HAP-1 (cell line): ENCODE measurements around the gene CERS6.

ENCODE experiments used
- DNase-seq, 2 experiments: peaks; one replicate each; pipeline ENCODE4 v3.0.0-alpha.2; 2016 to 2020; ENCODE audit warnings: low spot score in 2 of 2
- H3K27me3 ChIP-seq: fragments of 250-450 bp; sonication (Bioruptor Pico); 2 replicates; pipeline ENCODE4 v1.5.1; 2020; ENCODE audit warnings: low read depth, mild to moderate bottlenecking, moderate library complexity
- H3K36me3 ChIP-seq: fragments of 250-450 bp; sonication (Bioruptor Pico); replicated peaks from 2 replicates; pipeline ENCODE4 v1.5.1; 2020; ENCODE audit warnings: mild to moderate bottlenecking
- H3K4me1 ChIP-seq: fragments of 250-450 bp; sonication (Bioruptor Pico); 2 replicates; pipeline ENCODE4 v1.5.1; 2020; ENCODE audit warnings: mild to moderate bottlenecking
- H3K4me3 ChIP-seq: fragments of 250-450 bp; sonication (Bioruptor Pico); 2 replicates; pipeline ENCODE4 v1.5.1; 2020; ENCODE audit warnings: mild to moderate bottlenecking, moderate library complexity
- H3K9me3 ChIP-seq: fragments of 250-450 bp; sonication (Bioruptor Pico); 2 replicates; pipeline ENCODE4 v1.5.1; 2020; ENCODE audit warnings: mild to moderate bottlenecking, moderate library complexity
- in situ Hi-C: fragments of 300-500 bp; cut with MboI; formaldehyde crosslinking; loops from 3 replicates; pipeline ENCODE4 v1.14.3; 2020; ENCODE audit warnings: low sequenced_read_pairs, inconsistent platforms, mixed read lengths

The CERS6 gene

DNA sequence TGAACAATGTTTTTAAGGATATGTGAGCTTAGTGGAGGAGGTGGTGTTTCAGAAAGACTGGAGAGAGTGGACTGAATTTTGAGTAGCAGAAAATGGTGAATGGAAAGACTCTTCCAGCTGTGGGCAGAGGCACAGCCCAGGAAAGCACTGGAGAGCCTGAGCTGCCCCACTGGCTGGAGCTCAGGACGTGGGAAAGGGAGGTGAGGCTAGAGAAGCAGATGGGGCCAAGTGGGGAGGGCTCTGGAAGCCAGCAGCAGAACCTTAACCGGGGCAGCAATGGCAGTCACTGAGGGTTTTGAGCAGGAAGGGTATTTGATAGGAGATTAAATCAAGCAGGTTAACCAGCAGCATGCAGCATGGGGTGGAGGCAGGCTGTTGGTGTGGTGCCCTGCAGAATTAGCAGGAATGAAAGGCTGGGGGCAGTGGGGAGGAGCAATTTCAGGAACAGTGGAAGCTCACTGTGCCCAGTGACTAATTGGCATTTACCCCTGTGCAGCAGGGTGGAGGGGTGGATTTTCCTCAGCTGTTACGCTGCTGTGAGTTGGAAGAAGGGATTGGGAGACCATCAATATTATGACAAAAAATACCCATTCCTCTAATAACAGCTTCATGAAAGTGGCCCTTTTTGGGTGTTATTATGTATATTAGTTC is 136.2 kb downstream of the CERS6 start:
- no peak for DNase-seq
- in situ Hi-C loops: no loop called here
- Histone ChIP-seq H3K4me1 (peaks cover 5% of the 10 kb centered on the region), H3K9me3 (no peaks in the 10 kb centered on the region), H3K36me3 (no peaks in the 10 kb centered on the region), H3K4me3 (no peak overlapping the region), H3K27me3 (no peaks in the 10 kb centered on the region)

DNA sequence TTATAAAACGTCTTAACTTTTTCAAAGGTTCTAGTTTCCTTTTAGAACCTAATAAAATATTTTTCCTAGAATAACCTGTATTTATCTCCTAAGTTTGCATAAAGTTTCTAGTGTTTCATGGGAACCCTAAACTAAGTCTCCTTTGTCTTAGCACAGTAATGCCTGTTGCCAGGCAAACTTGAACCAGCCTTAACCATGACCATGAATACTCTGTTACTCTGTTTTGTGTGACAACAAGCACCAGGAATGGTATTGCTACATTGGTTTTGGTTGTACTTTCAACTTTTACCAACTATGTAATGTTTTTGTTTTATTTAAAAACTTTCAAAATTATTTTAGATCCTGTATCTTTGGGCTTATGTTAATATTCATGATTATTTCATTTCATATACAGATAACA is 137.6 kb downstream of the CERS6 start:
- DNase-seq: no peak
- Histone ChIP-seq H3K36me3 (no peaks in the 10 kb centered on the region), H3K4me3 (no peak overlapping the region), H3K9me3 (no peaks in the 10 kb centered on the region), H3K4me1 (peaks cover 5% of the 10 kb centered on the region), H3K27me3 (no peaks in the 10 kb centered on the region)
- in situ Hi-C loops: no loop called here

DNA sequence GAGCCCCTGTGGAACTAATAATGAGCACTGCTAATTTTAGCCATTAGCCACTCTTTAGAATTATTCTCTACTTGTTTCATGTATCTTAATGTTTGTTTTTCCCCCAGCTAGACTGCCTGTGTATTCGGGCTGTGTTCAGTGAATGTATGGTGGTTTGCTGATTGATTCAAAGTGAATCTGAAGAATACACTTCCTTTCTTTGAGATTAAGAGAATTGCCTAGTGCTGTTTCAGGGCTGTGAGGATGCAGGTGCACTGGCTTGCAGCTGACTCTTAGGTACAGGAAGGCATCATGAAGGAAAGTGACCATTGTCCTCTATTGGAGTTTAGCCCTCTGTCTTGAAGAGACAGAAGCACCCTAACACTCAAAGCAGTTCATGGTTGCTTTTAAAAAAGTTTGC is 138.7 kb downstream of the CERS6 start:
- in situ Hi-C loops: no loop called here
- no peaks in the 10 kb centered on the region for H3K27me3 ChIP-seq
- no peaks in the 10 kb centered on the region for H3K36me3 ChIP-seq
- no peak for DNase-seq
- no peaks in the 10 kb centered on the region for H3K9me3 ChIP-seq
- H3K4me1 ChIP-seq: peaks cover 5% of the 10 kb centered on the region
- H3K4me3 ChIP-seq: no peak overlapping the region

DNA sequence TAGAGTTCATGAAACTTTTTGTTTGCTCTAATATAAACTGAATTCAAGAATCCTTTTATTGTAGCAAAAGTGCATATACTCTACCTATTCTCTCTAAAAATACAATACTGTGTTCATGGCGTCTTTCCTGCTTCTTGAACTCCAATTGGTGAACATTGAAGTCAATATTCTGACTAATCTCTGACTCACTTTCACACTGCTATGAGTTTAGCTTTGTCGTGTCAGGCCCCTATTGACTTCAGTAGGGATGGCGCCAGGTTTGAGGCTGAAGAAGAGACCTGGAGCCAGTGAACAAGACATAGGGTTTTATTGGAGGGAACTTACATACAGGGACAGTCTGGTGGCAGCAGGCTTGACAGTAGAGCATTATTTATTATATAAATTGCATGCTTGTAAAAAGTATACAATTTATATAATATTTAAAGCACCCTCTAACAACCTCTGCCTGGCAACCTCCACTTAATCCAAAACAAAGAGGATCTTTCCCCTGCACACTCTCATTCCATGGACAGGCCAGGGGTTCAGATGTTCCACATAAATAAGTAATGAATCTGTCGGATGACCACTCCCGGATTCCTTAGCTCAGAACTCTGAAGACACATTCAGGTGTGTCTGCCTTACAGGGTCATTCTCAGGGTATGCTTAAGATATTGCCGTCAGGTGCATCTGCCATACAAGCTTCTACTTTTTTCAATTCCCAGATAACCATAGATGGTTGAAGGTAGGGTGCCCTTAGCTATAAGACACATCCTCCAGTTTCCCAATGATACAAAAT is 141.0 kb downstream of the CERS6 start:
- Histone ChIP-seq H3K36me3 (no peaks in the 10 kb centered on the region), H3K4me3 (no peak overlapping the region), H3K4me1 (peaks cover 5% of the 10 kb centered on the region), H3K27me3 (no peaks in the 10 kb centered on the region), H3K9me3 (no peaks in the 10 kb centered on the region)
- DNase-seq: no peak
- in situ Hi-C loops: no loop called here

DNA sequence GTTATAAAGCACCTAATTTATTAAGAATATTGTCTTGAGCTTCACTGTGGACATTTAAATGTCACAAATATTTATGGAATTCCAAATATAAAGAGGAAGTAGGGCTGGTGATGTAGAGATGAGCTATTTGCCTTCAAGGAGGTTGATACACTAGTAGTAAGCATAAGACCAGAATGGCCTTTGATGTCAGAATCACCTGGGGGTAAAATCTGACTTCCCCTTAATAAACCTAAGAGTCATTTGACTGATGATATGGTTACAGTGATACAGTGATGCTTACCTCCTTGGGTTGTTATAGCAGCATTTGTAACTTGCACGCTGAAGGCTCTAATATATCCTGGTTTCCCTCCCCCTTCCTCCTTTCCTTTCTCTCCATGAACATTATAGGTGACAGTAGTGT is 143.7 kb downstream of the CERS6 start:
- Histone ChIP-seq H3K4me3 (no peak overlapping the region), H3K27me3 (no peaks in the 10 kb centered on the region), H3K9me3 (no peaks in the 10 kb centered on the region), H3K36me3 (no peaks in the 10 kb centered on the region), H3K4me1 (no peaks in the 10 kb centered on the region)
- no peak for DNase-seq
- in situ Hi-C loops: no loop called here

DNA sequence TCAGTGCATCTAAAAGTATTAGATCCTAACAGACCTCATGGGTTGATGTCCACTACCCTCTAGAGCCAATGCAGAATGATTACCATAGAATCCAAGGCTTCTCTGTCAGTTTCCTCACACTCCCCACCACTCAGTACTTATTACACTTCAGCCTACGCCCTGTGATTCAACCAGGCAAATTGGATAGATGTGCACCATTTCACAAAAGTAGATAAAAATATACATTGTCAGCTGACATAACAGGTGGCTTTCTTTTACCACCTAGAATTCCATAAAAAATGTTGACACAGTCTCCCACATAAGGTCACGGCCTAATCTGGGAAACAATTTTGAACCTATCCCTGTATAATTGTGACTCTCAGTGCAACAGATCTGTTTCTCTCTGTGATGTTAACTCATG is 144.9 kb downstream of the CERS6 start:
- in situ Hi-C loops: no loop called here
- H3K27me3 ChIP-seq: no peaks in the 10 kb centered on the region
- H3K36me3 ChIP-seq: no peaks in the 10 kb centered on the region
- peaks cover 4% of the 10 kb centered on the region; the same call in 1 of the 2 replicates for H3K9me3 ChIP-seq
- no peaks in the 10 kb centered on the region for H3K4me1 ChIP-seq
- no peak overlapping the region for H3K4me3 ChIP-seq
- DNase-seq: no peak

DNA sequence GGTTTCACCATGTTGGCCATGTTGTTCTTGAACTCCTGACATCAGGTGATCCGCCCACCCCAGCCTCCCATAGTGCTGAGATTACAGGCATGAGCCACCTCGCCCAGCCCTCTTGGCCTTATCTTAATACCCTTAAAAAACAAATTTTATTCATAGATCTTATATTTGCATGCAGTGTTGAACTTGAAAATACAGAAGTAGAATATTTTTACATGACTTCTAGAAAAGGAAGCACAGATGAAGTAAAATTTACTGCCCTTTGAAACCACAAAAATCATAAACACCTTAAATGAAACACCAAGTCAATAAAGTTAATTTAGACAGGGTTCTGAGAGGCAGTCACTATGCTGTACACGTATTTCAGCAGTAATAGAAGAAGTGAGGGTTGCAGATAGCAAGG is 145.7 kb downstream of the CERS6 start:
- DNase-seq: no peak
- no peaks in the 10 kb centered on the region for H3K27me3 ChIP-seq
- H3K9me3 ChIP-seq: peaks cover 4% of the 10 kb centered on the region; the same call in 1 of the 2 replicates
- no peak overlapping the region for H3K4me3 ChIP-seq
- no peaks in the 10 kb centered on the region for H3K36me3 ChIP-seq
- H3K4me1 ChIP-seq: no peaks in the 10 kb centered on the region
- in situ Hi-C loops: no loop called here

DNA sequence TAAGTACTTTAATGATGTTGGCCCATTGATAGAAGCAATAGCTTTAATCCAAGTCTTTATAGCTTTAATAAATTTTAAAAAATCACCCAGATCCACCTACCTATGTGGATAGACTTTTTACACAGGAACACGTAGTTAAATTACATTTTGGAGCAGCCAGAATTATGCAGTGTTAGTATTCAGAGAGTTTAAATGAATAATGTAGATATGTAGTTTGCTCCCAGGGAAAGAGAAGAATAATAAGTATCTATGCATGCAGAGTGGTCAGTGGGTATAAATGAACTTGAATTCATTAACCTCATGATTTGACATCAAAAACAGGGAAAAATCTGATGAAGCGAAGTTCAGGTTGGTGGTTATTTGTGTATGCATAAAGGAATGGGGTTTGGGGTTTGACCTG is 146.3 kb downstream of the CERS6 start:
- in situ Hi-C loops: no loop called here
- Histone ChIP-seq H3K36me3 (no peaks in the 10 kb centered on the region), H3K4me1 (no peaks in the 10 kb centered on the region), H3K27me3 (no peaks in the 10 kb centered on the region), H3K4me3 (no peak overlapping the region), H3K9me3 (peaks cover 4% of the 10 kb centered on the region; the same call in 1 of the 2 replicates)
- no peak for DNase-seq

DNA sequence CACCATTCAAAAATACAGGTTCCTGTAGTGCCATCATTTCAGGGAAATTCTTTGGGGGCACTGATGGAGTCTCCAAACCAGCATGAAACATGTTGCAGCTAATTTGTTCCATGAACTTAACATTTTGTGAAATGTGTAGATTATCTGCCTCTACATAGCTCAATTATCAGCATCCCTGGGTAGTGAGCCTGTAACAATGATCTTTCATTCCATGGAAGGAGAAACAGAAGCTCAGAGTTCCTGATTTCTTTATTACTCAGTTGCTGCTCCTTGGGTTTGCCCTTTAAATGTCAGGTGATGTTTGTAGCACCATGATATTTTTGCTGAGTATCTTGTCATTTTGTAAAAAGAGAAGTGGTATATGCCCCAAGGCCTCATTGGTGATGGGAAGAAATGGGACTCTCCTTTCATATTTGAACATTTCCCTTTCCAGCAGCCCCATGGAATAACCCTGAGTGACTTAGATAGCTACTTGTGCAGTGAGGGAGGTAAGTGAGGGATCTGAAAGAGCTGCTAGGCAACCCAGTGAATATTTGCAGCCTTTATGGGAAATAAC is 146.9 kb downstream of the CERS6 start:
- Histone ChIP-seq H3K4me3 (no peak overlapping the region), H3K27me3 (no peaks in the 10 kb centered on the region), H3K9me3 (peaks cover 4% of the 10 kb centered on the region; the same call in 1 of the 2 replicates), H3K36me3 (no peaks in the 10 kb centered on the region), H3K4me1 (no peaks in the 10 kb centered on the region)
- in situ Hi-C loops: no loop called here
- DNase-seq: no peak

DNA sequence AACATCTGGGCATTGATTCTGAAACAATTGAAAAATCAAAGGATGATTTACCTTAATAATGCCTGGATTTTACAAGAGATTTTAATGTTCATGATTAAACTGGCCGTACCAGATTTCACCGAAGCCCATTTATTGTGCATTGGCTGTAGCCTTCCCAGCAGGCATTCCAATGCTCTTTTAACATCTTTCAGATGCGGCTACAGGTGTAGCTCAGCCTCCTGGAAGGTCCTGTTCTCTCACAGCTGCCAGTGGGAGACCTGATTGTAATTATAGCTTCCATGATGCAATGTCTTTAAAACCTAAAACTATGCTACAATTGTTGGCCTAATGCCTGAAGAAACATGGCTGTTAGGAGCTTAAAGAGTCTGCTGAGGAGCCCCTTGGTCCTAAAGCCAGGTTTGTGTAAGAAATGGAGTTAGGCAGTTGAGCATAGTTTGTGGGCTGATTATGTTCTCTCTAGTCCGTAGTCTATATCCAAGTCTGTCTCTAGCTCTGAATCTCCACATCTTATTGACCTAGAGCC is 147.4 kb downstream of the CERS6 start:
- H3K9me3 ChIP-seq: peaks cover 4% of the 10 kb centered on the region; the same call in 1 of the 2 replicates
- no peak for DNase-seq
- no peak overlapping the region for H3K4me3 ChIP-seq
- H3K27me3 ChIP-seq: no peaks in the 10 kb centered on the region
- in situ Hi-C loops: no loop called here
- no peaks in the 10 kb centered on the region for H3K4me1 ChIP-seq
- no peaks in the 10 kb centered on the region for H3K36me3 ChIP-seq

DNA sequence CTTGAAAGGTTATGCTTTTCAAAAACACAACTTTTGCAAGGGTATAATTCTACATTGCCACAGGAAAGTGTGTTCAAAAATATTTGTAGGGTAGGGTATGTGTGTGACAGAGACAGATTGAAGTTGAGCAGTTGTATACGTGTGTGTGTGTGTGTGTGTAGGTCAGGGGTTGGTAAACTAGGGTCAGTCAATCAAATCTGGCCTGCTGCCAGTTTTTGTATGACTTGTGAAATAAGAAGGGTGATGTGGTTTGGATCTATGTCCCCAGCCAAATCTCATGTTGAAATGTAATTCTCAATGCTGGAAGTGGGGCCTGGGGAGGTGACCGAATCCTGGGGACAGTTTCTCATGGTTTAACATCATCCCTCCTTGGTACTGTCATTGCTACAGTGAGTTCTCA is 148.2 kb downstream of the CERS6 start:
- Histone ChIP-seq H3K27me3 (no peaks in the 10 kb centered on the region), H3K4me3 (no peak overlapping the region), H3K36me3 (no peaks in the 10 kb centered on the region), H3K4me1 (no peaks in the 10 kb centered on the region), H3K9me3 (peaks cover 4% of the 10 kb centered on the region; the same call in 1 of the 2 replicates)
- DNase-seq: no peak
- in situ Hi-C loops: no loop called here

DNA sequence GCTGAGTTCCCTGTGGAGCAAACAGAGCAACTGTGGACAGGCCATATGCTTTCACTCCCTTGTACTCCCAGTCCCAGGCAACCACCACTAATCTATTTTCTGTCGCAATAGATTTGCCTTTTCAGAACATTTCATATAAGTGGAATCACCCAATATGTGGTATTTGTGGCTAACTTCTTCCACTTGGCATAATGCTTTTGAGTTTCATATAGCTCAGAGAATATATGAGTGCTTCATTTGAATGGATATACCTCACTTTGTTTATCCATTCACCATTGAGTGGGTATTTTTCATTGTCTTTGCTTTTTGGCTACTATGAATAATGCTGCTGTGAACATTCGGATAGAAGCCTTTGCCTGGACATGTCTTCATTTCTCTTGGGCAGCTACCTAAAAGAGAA is 151.9 kb downstream of the CERS6 start:
- peaks cover 4% of the 10 kb centered on the region; the same call in 1 of the 2 replicates for H3K9me3 ChIP-seq
- in situ Hi-C loops: no loop called here
- no peaks in the 10 kb centered on the region for H3K36me3 ChIP-seq
- H3K4me3 ChIP-seq: no peak overlapping the region
- DNase-seq: no peak
- H3K4me1 ChIP-seq: no peaks in the 10 kb centered on the region
- no peaks in the 10 kb centered on the region for H3K27me3 ChIP-seq

DNA sequence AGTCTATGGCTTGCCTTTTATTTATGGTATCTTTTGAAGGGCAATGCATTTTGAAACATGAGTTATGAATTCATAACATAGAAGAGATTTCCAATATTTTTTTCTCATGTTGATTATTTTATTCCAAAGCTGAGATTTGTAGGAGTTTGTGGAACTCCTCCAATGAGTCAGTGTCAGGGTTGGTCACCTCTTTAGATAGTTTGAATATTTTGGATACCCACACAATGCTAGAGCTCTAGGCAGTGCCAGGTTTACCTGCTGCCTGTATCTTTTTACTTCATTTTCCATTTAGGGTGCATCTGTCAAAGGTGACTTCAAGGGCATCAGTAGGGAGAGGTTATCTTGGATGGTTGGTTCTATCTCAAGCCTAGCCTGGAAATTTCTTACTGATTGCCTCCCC is 152.7 kb downstream of the CERS6 start:
- in situ Hi-C loops: no loop called here
- H3K4me3 ChIP-seq: no peak overlapping the region
- no peak for DNase-seq
- peaks cover 4% of the 10 kb centered on the region; the same call in 1 of the 2 replicates for H3K9me3 ChIP-seq
- H3K4me1 ChIP-seq: no peaks in the 10 kb centered on the region
- no peaks in the 10 kb centered on the region for H3K27me3 ChIP-seq
- no peaks in the 10 kb centered on the region for H3K36me3 ChIP-seq

DNA sequence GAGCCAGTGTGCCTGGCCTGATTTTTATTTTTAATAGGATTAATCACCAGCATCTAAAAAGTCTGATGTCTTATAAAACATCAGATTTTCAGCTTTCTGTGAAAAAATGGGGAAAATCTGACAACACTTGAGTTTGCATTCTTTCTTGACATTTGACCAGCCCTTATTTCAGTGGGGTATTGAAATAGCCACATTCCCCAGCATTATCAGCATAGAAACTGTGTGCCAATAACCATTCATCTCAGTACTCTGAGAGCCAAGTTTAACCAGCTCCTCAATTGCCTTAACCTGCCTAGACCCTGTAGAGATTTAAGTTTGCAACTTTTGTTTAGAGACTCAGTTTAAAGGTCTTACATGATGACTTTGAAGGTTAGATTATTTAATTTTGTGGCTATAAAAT is 155.0 kb downstream of the CERS6 start:
- H3K36me3 ChIP-seq: no peaks in the 10 kb centered on the region
- in situ Hi-C loops: no loop called here

More for the DNA sequence above, 155.0 kb downstream of the CERS6 start:
- Histone ChIP-seq H3K4me1 (no peaks in the 10 kb centered on the region), H3K27me3 (no peaks in the 10 kb centered on the region), H3K9me3 (no peaks in the 10 kb centered on the region), H3K4me3 (no peak overlapping the region)
- DNase-seq: no peak
